GM18526 (cell line): ENCODE data around the gene TPSG1.

Experiments used
- POLR2A ChIP-seq: IDR thresholded peaks from 3 replicates; pipeline ENCODE4 v1.6.1; 2011; ENCODE audit not compliant: insufficient read length; ENCODE audit errors: extremely low read depth

TPSG1 gene

GRCh38 chr16:1178295-1178910 lies 46.7 kb downstream of the TPSG1 start:
- TF ChIP-seq POLR2A: no peak

GRCh38 chr16:1177750-1178149 lies 47.3 kb downstream of the TPSG1 start:
- no peak for TF ChIP-seq POLR2A

GRCh38 chr16:1177053-1177452 lies 48.0 kb downstream of the TPSG1 start:
- no peak for TF ChIP-seq POLR2A

GRCh38 chr16:1176280-1176897 lies 48.7 kb downstream of the TPSG1 start:
- no peak for TF ChIP-seq POLR2A

- no peak for TF ChIP-seq POLR2A
These were observed 49.3 kb downstream of the TPSG1 start for GRCh38 chr16:1175566-1176279.

GRCh38 chr16:1174477-1175357 lies 50.4 kb downstream of the TPSG1 start:
- no peak for TF ChIP-seq POLR2A

GRCh38 chr16:1173788-1174451 lies 51.1 kb downstream of the TPSG1 start:
- no peak for TF ChIP-seq POLR2A

GRCh38 chr16:1172651-1173050 lies 52.4 kb downstream of the TPSG1 start:
- TF ChIP-seq POLR2A: no peak

- no peak for TF ChIP-seq POLR2A
These were observed 53.1 kb downstream of the TPSG1 start for GRCh38 chr16:1171854-1172428.
